A549 (cell line): Measurements from ENCODE around the gene SUDS3.

Source experiments
- BHLHE40 ChIP-seq: IDR thresholded peaks from 2 replicates; pipeline ENCODE4 v1.6.1; 2012; ENCODE audit warnings: low read depth, low read length, inconsistent platforms
- POLR2A ChIP-seq: IDR thresholded peaks from 2 replicates; pipeline ENCODE4 v1.6.1; 2012; ENCODE audit warnings: mild to moderate bottlenecking, low read length
- SREBF2 ChIP-seq: fragments of 450-650 bp; IDR thresholded peaks from 2 replicates; pipeline ENCODE4 v1.6.1; 2014; ENCODE audit warnings: mild to moderate bottlenecking, moderate library complexity
- TF ChIP-seq, protein P1 (sequence below): fragments of >200 bp; sonication (Bioruptor Twin); formaldehyde crosslinking; IDR thresholded peaks from 3 replicates; pipeline ENCODE4 v1.5.1; 2016
- TF ChIP-seq, protein P2 (sequence below): fragments of 200-600 bp; sonication (generic); IDR thresholded peaks from 2 replicates; pipeline ENCODE4 v1.6.1; 2016; ENCODE audit warnings: antibody characterized with exemption, mild to moderate bottlenecking, moderate library complexity

DNA sequence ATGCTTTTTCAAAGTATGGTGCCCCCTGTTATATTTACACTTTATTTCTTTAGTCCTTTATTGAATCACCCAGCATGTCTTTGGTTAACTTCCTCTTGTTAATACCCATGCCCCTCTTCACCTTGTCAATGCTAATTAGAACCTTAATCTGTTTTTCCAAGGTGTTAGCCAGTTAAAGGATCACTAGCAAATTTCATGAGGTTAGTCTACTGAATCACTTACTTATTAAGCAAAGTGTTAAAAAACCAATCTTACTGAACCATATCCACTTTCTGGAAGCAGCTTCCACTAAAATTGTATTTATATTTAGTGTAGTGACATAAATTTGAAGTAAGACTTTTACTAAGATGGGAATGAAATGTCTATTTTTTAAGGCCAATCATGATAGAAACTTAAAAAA, 31.5 kb upstream of the SUDS3 start:
- no peak for TF ChIP-seq POLR2A
- TF ChIP-seq, protein P1, sequence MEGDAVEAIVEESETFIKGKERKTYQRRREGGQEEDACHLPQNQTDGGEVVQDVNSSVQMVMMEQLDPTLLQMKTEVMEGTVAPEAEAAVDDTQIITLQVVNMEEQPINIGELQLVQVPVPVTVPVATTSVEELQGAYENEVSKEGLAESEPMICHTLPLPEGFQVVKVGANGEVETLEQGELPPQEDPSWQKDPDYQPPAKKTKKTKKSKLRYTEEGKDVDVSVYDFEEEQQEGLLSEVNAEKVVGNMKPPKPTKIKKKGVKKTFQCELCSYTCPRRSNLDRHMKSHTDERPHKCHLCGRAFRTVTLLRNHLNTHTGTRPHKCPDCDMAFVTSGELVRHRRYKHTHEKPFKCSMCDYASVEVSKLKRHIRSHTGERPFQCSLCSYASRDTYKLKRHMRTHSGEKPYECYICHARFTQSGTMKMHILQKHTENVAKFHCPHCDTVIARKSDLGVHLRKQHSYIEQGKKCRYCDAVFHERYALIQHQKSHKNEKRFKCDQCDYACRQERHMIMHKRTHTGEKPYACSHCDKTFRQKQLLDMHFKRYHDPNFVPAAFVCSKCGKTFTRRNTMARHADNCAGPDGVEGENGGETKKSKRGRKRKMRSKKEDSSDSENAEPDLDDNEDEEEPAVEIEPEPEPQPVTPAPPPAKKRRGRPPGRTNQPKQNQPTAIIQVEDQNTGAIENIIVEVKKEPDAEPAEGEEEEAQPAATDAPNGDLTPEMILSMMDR: no peak
- no peak for TF ChIP-seq SREBF2
- TF ChIP-seq, protein P2, sequence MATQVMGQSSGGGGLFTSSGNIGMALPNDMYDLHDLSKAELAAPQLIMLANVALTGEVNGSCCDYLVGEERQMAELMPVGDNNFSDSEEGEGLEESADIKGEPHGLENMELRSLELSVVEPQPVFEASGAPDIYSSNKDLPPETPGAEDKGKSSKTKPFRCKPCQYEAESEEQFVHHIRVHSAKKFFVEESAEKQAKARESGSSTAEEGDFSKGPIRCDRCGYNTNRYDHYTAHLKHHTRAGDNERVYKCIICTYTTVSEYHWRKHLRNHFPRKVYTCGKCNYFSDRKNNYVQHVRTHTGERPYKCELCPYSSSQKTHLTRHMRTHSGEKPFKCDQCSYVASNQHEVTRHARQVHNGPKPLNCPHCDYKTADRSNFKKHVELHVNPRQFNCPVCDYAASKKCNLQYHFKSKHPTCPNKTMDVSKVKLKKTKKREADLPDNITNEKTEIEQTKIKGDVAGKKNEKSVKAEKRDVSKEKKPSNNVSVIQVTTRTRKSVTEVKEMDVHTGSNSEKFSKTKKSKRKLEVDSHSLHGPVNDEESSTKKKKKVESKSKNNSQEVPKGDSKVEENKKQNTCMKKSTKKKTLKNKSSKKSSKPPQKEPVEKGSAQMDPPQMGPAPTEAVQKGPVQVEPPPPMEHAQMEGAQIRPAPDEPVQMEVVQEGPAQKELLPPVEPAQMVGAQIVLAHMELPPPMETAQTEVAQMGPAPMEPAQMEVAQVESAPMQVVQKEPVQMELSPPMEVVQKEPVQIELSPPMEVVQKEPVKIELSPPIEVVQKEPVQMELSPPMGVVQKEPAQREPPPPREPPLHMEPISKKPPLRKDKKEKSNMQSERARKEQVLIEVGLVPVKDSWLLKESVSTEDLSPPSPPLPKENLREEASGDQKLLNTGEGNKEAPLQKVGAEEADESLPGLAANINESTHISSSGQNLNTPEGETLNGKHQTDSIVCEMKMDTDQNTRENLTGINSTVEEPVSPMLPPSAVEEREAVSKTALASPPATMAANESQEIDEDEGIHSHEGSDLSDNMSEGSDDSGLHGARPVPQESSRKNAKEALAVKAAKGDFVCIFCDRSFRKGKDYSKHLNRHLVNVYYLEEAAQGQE: no peak
- no peak for TF ChIP-seq BHLHE40
